Activated T-helper 2 cell treated with anti-CD3 and anti-CD28 coated beads, Interferon-gamma antibody, Interleukin-2, Interleukin-4, amounts not matched to agents 10 μg/mL and 5 μg/mL and 100 μg/mL, durations not matched to agents 14 hours and 24 hours and 36 hours (primary cell): ENCODE results near the gene TMEM161A. TPM values are rescaled to one million over a fixed set of nuclear protein-coding genes. Genes with fewer than 3 reads are reported as not detected.

Source experiments
- DNase-seq: peaks from one replicate; pipeline ENCODE4 v3.0.0; 2021; ENCODE audit warnings: low spot score
- H3K27ac Mint-ChIP-seq: one replicate; pipeline ENCODE4 v1.8.0; 2021; ENCODE audit warnings: mixed read lengths
- H3K27me3 Mint-ChIP-seq: one replicate; pipeline ENCODE4 v1.8.0; 2021; ENCODE audit warnings: low read depth, mixed read lengths
- H3K36me3 Mint-ChIP-seq: one replicate; pipeline ENCODE4 v1.8.0; 2021; ENCODE audit warnings: low read depth, mixed read lengths
- H3K4me1 Mint-ChIP-seq: one replicate; pipeline ENCODE4 v1.8.0; 2021; ENCODE audit warnings: low read depth, mixed read lengths
- H3K4me3 Mint-ChIP-seq: one replicate; pipeline ENCODE4 v1.8.0; 2021; ENCODE audit warnings: low read depth, mild to moderate bottlenecking, moderate library complexity, mixed read lengths
- H3K9me3 Mint-ChIP-seq: one replicate; pipeline ENCODE4 v1.8.0; 2021; ENCODE audit warnings: mixed read lengths
- intact Hi-C: fragments of 100-400 bp; cut with micrococcal nuclease; formaldehyde crosslinking; loops from one replicate; pipeline ENCODE4 v1.15.1; 2023
- total RNA-seq: library from RNA; stranded (reverse); gene quantifications from 2 replicates; pipeline ENCODE4 v1.2.3, GENCODE V29; 2022

Gene TMEM161A
- total RNA-seq, 1 donor from 2014 or later, result 41.4 TPM

- H3K4me1 Mint-ChIP-seq, result no peaks in the 10 kb centered on the region
- DNase-seq, result no peak
- H3K27me3 Mint-ChIP-seq, result no peaks in the 10 kb centered on the region
Observed at GRCh38 chr19:19095691-19096090, 42.6 kb downstream of the TMEM161A start.

GRCh38 chr19:19094513-19094912, 43.8 kb downstream of the TMEM161A start:
- H3K36me3 Mint-ChIP-seq, result no peaks in the 10 kb centered on the region
- H3K27ac Mint-ChIP-seq, result no peak overlapping the region
- H3K27me3 Mint-ChIP-seq, result no peaks in the 10 kb centered on the region
- DNase-seq, result no peak
- H3K4me1 Mint-ChIP-seq, result no peaks in the 10 kb centered on the region
- H3K4me3 Mint-ChIP-seq, result no peak overlapping the region
- no peaks in the 10 kb centered on the region for H3K9me3 Mint-ChIP-seq
- intact Hi-C loops, result no loop called here

More at GRCh38 chr19:19095691-19096090, 42.6 kb downstream of the TMEM161A start:
- Mint-ChIP-seq H3K4me3 (no peak overlapping the region), H3K27ac (no peak overlapping the region), H3K9me3 (no peaks in the 10 kb centered on the region), H3K36me3 (no peaks in the 10 kb centered on the region)
- intact Hi-C loops, result no loop called here

- H3K36me3 Mint-ChIP-seq, result no peaks in the 10 kb centered on the region
- H3K27me3 Mint-ChIP-seq, result no peaks in the 10 kb centered on the region
- H3K4me3 Mint-ChIP-seq, result no peak overlapping the region
- intact Hi-C loops, result no loop called here
- H3K9me3 Mint-ChIP-seq, result no peaks in the 10 kb centered on the region
- no peaks in the 10 kb centered on the region for H3K4me1 Mint-ChIP-seq
- no peak overlapping the region for H3K27ac Mint-ChIP-seq
- no peak for DNase-seq
Observed at GRCh38 chr19:19087676-19088075, 50.6 kb downstream of the TMEM161A start.

GRCh38 chr19:19083413-19084178, 54.7 kb downstream of the TMEM161A start:
- H3K27ac Mint-ChIP-seq, result no peak overlapping the region
- DNase-seq, result no peak
- H3K36me3 Mint-ChIP-seq, result no peaks in the 10 kb centered on the region
- no peaks in the 10 kb centered on the region for H3K27me3 Mint-ChIP-seq
- intact Hi-C loops, result no loop called here
- H3K4me3 Mint-ChIP-seq, result no peak overlapping the region
- no peaks in the 10 kb centered on the region for H3K9me3 Mint-ChIP-seq
- no peaks in the 10 kb centered on the region for H3K4me1 Mint-ChIP-seq

GRCh38 chr19:19081642-19082151, 56.6 kb downstream of the TMEM161A start:
- no peaks in the 10 kb centered on the region for H3K9me3 Mint-ChIP-seq
- no peaks in the 10 kb centered on the region for H3K4me1 Mint-ChIP-seq

GRCh38 chr19:19079571-19079970, 58.7 kb downstream of the TMEM161A start:
- Mint-ChIP-seq H3K36me3 (no peaks in the 10 kb centered on the region), H3K27me3 (no peaks in the 10 kb centered on the region), H3K27ac (no peak overlapping the region), H3K9me3 (no peaks in the 10 kb centered on the region), H3K4me3 (no peak overlapping the region), H3K4me1 (no peaks in the 10 kb centered on the region)
- no peak for DNase-seq
- intact Hi-C loops, result no loop called here

More at GRCh38 chr19:19081642-19082151, 56.6 kb downstream of the TMEM161A start:
- Mint-ChIP-seq H3K27me3 (no peaks in the 10 kb centered on the region), H3K36me3 (no peaks in the 10 kb centered on the region), H3K27ac (no peak overlapping the region), H3K4me3 (no peak overlapping the region)
- no peak for DNase-seq
- intact Hi-C loops, result no loop called here

GRCh38 chr19:19078801-19079200, 59.5 kb downstream of the TMEM161A start:
- no peaks in the 10 kb centered on the region for H3K4me1 Mint-ChIP-seq
- H3K36me3 Mint-ChIP-seq, result no peaks in the 10 kb centered on the region
- no peak overlapping the region for H3K4me3 Mint-ChIP-seq
- intact Hi-C loops, result no loop called here
- H3K27ac Mint-ChIP-seq, result no peak overlapping the region
- H3K27me3 Mint-ChIP-seq, result no peaks in the 10 kb centered on the region
- DNase-seq, result no peak
- no peaks in the 10 kb centered on the region for H3K9me3 Mint-ChIP-seq

GRCh38 chr19:19077103-19077502, 61.2 kb downstream of the TMEM161A start:
- intact Hi-C loops, result no loop called here
- Mint-ChIP-seq H3K27ac (no peak overlapping the region), H3K4me3 (no peak overlapping the region), H3K9me3 (no peaks in the 10 kb centered on the region), H3K27me3 (no peaks in the 10 kb centered on the region), H3K4me1 (no peaks in the 10 kb centered on the region), H3K36me3 (no peaks in the 10 kb centered on the region)
- no peak for DNase-seq

GRCh38 chr19:19076476-19076875, 61.8 kb downstream of the TMEM161A start:
- intact Hi-C loops, result no loop called here
- H3K27ac Mint-ChIP-seq, result no peak overlapping the region

GRCh38 chr19:19075126-19075525, 63.2 kb downstream of the TMEM161A start:
- Mint-ChIP-seq H3K27ac (no peak overlapping the region), H3K9me3 (no peaks in the 10 kb centered on the region), H3K4me1 (no peaks in the 10 kb centered on the region), H3K27me3 (no peaks in the 10 kb centered on the region), H3K36me3 (no peaks in the 10 kb centered on the region), H3K4me3 (no peak overlapping the region)
- DNase-seq, result no peak
- intact Hi-C loops, result no loop called here

More at GRCh38 chr19:19076476-19076875, 61.8 kb downstream of the TMEM161A start:
- Mint-ChIP-seq H3K4me3 (no peak overlapping the region), H3K27me3 (no peaks in the 10 kb centered on the region), H3K4me1 (no peaks in the 10 kb centered on the region), H3K9me3 (no peaks in the 10 kb centered on the region), H3K36me3 (no peaks in the 10 kb centered on the region)
- DNase-seq, result no peak

GRCh38 chr19:19074196-19074882, 63.9 kb downstream of the TMEM161A start:
- Mint-ChIP-seq H3K4me3 (no peak overlapping the region), H3K36me3 (no peaks in the 10 kb centered on the region), H3K27me3 (no peaks in the 10 kb centered on the region), H3K9me3 (no peaks in the 10 kb centered on the region), H3K4me1 (no peaks in the 10 kb centered on the region), H3K27ac (no peak overlapping the region)
- no peak for DNase-seq
- intact Hi-C loops, result no loop called here

- Mint-ChIP-seq H3K4me1 (peaks cover 3% of the 10 kb centered on the region), H3K27me3 (no peaks in the 10 kb centered on the region), H3K9me3 (no peaks in the 10 kb centered on the region)
Observed at GRCh38 chr19:19071897-19072296, 66.4 kb downstream of the TMEM161A start.

More at GRCh38 chr19:19071897-19072296, 66.4 kb downstream of the TMEM161A start:
- H3K4me3 Mint-ChIP-seq, result no peak overlapping the region
- intact Hi-C loops, result no loop called here
- no peak for DNase-seq
- H3K27ac Mint-ChIP-seq, result no peak overlapping the region
- H3K36me3 Mint-ChIP-seq, result no peaks in the 10 kb centered on the region
